Measurements from ENCODE around the gene TMEM218. TPM values are rescaled to one million over a fixed set of nuclear protein-coding genes. Genes with fewer than 3 reads are reported as not detected.
A peak's percentile ranks its signal among the peaks of the same experiment; 100 is the strongest.
"Not testable (repeated sequence)": the region's sequence is repeated elsewhere in the genome, so short reads cannot be mapped to it uniquely, and the experiment has no call there.

The TMEM218 gene
- total RNA-seq, 2 donors from 2014 or later: 17.9 to 18.2 TPM

- WGBS, 2 experiments (ENCODE audit: insufficient coverage in 1 of 2, insufficient read length in 1 of 2): 88 to 90% methylated on average over 5 to 6 of the region's 6 CpGs
- Histone ChIP-seq H3K4me1 (ENCODE audit: control insufficient read depth, insufficient read depth, low read length) (no peaks in the 10 kb centered on the region), H3K27ac (ENCODE audit: low read depth, low read length) (no peak overlapping the region), H3K9ac (ENCODE audit: extremely low read depth, low read length, poor library complexity, severe bottlenecking) (no peak overlapping the region), H3K27me3 (ENCODE audit: control insufficient read depth, insufficient read depth, low read length, poor library complexity, severe bottlenecking) (no peaks in the 10 kb centered on the region), H3K4me3 (ENCODE audit: low read length) (no peak overlapping the region), H3K36me3 (ENCODE audit: control insufficient read depth, insufficient read depth, low read length) (peaks cover 4% of the 10 kb centered on the region), H3K9me3 (ENCODE audit: control insufficient read depth, low read length) (no peaks in the 10 kb centered on the region)
- DNase-seq: no peak
- no peaks in the 10 kb centered on the region for H3K27me3 Mint-ChIP-seq (ENCODE audit: insufficient read depth)
- H3K27ac Mint-ChIP-seq: no peak overlapping the region
- H3K9me3 Mint-ChIP-seq: peaks cover 2% of the 10 kb centered on the region
- no peak overlapping the region for H3K4me3 Mint-ChIP-seq
- TF ChIP-seq, protein P1, sequence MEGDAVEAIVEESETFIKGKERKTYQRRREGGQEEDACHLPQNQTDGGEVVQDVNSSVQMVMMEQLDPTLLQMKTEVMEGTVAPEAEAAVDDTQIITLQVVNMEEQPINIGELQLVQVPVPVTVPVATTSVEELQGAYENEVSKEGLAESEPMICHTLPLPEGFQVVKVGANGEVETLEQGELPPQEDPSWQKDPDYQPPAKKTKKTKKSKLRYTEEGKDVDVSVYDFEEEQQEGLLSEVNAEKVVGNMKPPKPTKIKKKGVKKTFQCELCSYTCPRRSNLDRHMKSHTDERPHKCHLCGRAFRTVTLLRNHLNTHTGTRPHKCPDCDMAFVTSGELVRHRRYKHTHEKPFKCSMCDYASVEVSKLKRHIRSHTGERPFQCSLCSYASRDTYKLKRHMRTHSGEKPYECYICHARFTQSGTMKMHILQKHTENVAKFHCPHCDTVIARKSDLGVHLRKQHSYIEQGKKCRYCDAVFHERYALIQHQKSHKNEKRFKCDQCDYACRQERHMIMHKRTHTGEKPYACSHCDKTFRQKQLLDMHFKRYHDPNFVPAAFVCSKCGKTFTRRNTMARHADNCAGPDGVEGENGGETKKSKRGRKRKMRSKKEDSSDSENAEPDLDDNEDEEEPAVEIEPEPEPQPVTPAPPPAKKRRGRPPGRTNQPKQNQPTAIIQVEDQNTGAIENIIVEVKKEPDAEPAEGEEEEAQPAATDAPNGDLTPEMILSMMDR (conservative IDR thresholded peaks at IDR 0.05): no peak
- peaks cover 19% of the 10 kb centered on the region for H3K4me1 Mint-ChIP-seq
- peaks cover 5% of the 10 kb centered on the region for H3K36me3 Mint-ChIP-seq (ENCODE audit: low read depth)
These were observed 20.6 kb downstream of the TMEM218 start for GRCh38 chr11:125090816-125091215.

DNA sequence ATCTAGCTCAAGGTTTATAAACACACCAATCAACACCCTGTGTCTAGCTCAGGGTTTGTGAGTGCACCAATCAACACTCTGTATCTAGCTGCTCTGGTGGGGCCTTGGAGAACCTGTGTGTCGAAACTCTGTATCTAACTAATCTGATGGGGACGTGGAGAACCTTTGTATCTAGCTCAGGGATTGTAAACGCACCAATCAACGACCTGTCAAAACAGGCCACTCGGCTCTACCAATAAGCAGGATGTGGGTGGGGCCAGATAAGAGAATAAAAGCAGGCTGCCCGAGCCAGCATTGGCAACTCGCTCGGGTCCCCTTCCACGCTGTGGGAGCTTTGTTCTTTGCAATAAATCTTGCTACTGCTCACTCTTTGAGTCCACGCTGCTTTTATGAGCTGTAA, 21.3 kb downstream of the TMEM218 start:
- not testable (repeated sequence) for DNase-seq, H3K27ac Mint-ChIP-seq

GRCh38 chr11:125089481-125089880, 21.9 kb downstream of the TMEM218 start:
- H3K4me3 Mint-ChIP-seq; H3K27me3 ChIP-seq (ENCODE audit: control insufficient read depth, insufficient read depth, low read length, poor library complexity, severe bottlenecking); H3K9me3 Mint-ChIP-seq; H3K27ac Mint-ChIP-seq; DNase-seq; H3K36me3 Mint-ChIP-seq (ENCODE audit: low read depth); H3K27ac ChIP-seq (ENCODE audit: low read depth, low read length); H3K9ac ChIP-seq (ENCODE audit: extremely low read depth, low read length, poor library complexity, severe bottlenecking); H3K27me3 Mint-ChIP-seq (ENCODE audit: insufficient read depth); H3K4me3 ChIP-seq (ENCODE audit: low read length); H3K9me3 ChIP-seq (ENCODE audit: control insufficient read depth, low read length); H3K4me1 ChIP-seq (ENCODE audit: control insufficient read depth, insufficient read depth, low read length); H3K36me3 ChIP-seq (ENCODE audit: control insufficient read depth, insufficient read depth, low read length): not testable (repeated sequence)
- H3K4me1 Mint-ChIP-seq: peaks cover 19% of the 10 kb centered on the region
- WGBS, 2 experiments (ENCODE audit: insufficient coverage in 1 of 2, insufficient read length in 1 of 2): 92 to 100% methylated on average over 6 to 31 of the region's 31 CpGs

More for the DNA sequence above, 21.3 kb downstream of the TMEM218 start:
- not testable (repeated sequence) for H3K4me1 ChIP-seq (ENCODE audit: control insufficient read depth, insufficient read depth, low read length); H3K9me3 ChIP-seq (ENCODE audit: control insufficient read depth, low read length); H3K36me3 ChIP-seq (ENCODE audit: control insufficient read depth, insufficient read depth, low read length); H3K9ac ChIP-seq (ENCODE audit: extremely low read depth, low read length, poor library complexity, severe bottlenecking); H3K4me3 ChIP-seq (ENCODE audit: low read length); H3K9me3 Mint-ChIP-seq; H3K27ac ChIP-seq (ENCODE audit: low read depth, low read length); H3K27me3 ChIP-seq (ENCODE audit: control insufficient read depth, insufficient read depth, low read length, poor library complexity, severe bottlenecking); H3K27me3 Mint-ChIP-seq (ENCODE audit: insufficient read depth); H3K36me3 Mint-ChIP-seq (ENCODE audit: low read depth); H3K4me3 Mint-ChIP-seq
- H3K4me1 Mint-ChIP-seq: peaks cover 19% of the 10 kb centered on the region
- 85 to 88% methylated on average over 7 to 10 of the region's 10 CpGs for WGBS, 2 experiments (ENCODE audit: insufficient coverage in 1 of 2, insufficient read length in 1 of 2)

- WGBS, 2 experiments (ENCODE audit: insufficient coverage in 1 of 2, insufficient read length in 1 of 2): 85 to 86% methylated on average over 12 to 20 of the region's 20 CpGs
These were observed 22.6 kb downstream of the TMEM218 start for GRCh38 chr11:125088576-125089455.

More at GRCh38 chr11:125088576-125089455, 22.6 kb downstream of the TMEM218 start:
- Mint-ChIP-seq H3K27me3 (ENCODE audit: insufficient read depth) (no peaks in the 10 kb centered on the region), H3K27ac (no peak overlapping the region), H3K9me3 (peaks cover 2% of the 10 kb centered on the region), H3K36me3 (ENCODE audit: low read depth) (peaks cover 5% of the 10 kb centered on the region), H3K4me3 (no peak overlapping the region), H3K4me1 (peaks cover 19% of the 10 kb centered on the region)
- no peaks in the 10 kb centered on the region for H3K4me1 ChIP-seq (ENCODE audit: control insufficient read depth, insufficient read depth, low read length)
- DNase-seq: peak; percentile 25
- no peak overlapping the region for H3K4me3 ChIP-seq (ENCODE audit: low read length)
- no peaks in the 10 kb centered on the region for H3K9me3 ChIP-seq (ENCODE audit: control insufficient read depth, low read length)
- H3K27ac ChIP-seq (ENCODE audit: low read depth, low read length): no peak overlapping the region
- H3K9ac ChIP-seq (ENCODE audit: extremely low read depth, low read length, poor library complexity, severe bottlenecking): no peak overlapping the region
- TF ChIP-seq, protein P1 (conservative IDR thresholded peaks at IDR 0.05): no peak
- H3K36me3 ChIP-seq (ENCODE audit: control insufficient read depth, insufficient read depth, low read length): no peaks in the 10 kb centered on the region
- no peaks in the 10 kb centered on the region for H3K27me3 ChIP-seq (ENCODE audit: control insufficient read depth, insufficient read depth, low read length, poor library complexity, severe bottlenecking)

Measured in endodermal cell (in vitro differentiated cells).